ENCODE measurements around the gene AOPEP.

DNA sequence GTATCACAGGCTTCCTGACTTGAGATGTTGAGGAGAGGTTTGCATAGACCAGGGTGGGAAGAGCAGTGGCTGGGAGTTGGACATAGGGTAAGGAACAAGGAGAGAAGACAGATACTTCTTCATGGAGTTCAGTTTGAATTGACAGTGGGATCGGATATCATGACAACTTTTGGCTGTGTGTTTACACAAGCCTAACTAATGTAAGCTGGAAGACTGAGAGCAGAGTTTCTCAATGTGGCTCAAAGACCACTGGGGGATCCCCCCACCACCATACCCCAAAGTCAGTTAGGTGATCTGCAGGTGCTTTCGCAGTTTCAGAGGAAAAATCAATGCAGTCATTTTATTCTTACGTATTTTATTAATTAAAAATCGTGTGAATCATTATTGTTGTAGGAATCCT lies 125.9 kb downstream of the AOPEP start:
- TF ChIP-seq, protein P1, sequence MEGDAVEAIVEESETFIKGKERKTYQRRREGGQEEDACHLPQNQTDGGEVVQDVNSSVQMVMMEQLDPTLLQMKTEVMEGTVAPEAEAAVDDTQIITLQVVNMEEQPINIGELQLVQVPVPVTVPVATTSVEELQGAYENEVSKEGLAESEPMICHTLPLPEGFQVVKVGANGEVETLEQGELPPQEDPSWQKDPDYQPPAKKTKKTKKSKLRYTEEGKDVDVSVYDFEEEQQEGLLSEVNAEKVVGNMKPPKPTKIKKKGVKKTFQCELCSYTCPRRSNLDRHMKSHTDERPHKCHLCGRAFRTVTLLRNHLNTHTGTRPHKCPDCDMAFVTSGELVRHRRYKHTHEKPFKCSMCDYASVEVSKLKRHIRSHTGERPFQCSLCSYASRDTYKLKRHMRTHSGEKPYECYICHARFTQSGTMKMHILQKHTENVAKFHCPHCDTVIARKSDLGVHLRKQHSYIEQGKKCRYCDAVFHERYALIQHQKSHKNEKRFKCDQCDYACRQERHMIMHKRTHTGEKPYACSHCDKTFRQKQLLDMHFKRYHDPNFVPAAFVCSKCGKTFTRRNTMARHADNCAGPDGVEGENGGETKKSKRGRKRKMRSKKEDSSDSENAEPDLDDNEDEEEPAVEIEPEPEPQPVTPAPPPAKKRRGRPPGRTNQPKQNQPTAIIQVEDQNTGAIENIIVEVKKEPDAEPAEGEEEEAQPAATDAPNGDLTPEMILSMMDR (IDR thresholded peaks at IDR 0.05; ENCODE audit: low read length), result no peak
- TF ChIP-seq EZH2 (IDR thresholded peaks at IDR 0.05; ENCODE audit: borderline replicate concordance, low read length), result no peak

Measured in OCI-LY1 (cell line).